ENCODE measurements around the gene CCDC137.

The CCDC137 gene

DNA sequence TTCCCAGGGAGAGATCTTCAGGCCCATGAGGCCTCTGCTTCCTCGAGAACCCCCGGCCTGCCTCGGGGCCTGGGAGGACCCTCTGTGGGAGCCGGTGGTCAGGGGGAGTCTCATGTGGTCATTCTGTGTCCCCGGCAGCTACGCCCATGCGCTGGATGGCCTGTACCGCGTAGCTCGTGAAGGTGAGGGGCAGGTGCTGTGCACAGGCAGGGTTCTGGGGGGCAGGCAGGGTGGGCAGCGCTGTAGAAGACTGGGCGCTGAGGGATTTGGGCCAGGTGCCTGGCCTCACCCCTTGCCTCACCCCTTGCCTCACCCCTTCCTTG, 50.1 kb downstream of the CCDC137 start:
- DNase-seq (ENCODE audit: low spot score) = no peak

DNA sequence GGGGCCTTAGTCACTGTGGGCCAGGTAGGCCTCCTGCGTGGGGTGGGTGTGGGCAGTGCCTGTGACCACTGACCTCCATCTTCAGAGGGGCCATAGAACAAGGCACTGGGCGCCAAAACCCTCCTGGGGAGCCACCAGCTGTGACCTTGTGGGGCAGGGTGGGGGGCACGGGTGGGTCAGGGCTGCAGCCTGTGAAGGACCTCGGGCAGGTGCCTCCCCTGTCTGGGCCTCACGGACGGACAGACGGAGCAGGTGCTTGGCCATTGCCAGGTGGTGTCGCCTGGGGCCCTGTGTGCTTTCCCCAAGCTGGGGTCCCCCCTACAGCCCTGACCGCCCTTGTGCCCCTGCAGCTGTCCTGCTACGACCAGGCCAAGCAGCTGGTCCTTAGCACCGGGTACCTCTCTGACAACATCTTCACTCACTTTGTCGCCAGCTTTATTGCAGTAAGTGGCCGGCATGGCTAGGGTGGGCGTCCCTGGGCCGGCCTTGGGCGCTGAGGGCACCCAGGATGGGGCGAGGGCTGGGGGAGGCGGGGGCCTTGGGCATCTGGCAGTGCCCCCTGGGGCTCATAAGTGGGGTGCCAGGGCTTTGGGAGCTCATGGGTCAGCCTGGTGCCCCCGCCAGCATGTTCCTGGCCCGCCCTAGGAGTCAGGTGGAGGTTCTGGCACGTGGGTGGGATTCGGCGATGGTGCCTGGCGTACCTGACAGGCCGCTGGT, 50.7 kb downstream of the CCDC137 start:
- DNase-seq (ENCODE audit: low spot score) = no peak

DNA sequence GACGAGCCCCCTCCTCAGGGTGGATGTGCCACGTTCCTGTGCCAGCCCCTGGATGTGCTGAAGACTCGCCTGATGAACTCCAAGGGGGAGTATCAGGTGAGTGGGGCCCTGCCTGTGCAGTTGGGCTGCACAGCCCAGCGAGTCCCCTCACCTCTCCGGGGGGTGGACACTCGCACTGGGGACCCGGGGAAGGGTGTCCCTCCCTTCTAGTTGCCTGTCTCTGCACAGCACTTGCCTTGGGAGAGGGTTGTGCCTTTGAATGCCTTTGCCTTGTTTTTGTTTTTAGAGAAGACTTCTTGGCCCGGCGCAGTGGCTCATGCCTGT, 51.2 kb downstream of the CCDC137 start:
- no peak for DNase-seq (ENCODE audit: low spot score)

DNA sequence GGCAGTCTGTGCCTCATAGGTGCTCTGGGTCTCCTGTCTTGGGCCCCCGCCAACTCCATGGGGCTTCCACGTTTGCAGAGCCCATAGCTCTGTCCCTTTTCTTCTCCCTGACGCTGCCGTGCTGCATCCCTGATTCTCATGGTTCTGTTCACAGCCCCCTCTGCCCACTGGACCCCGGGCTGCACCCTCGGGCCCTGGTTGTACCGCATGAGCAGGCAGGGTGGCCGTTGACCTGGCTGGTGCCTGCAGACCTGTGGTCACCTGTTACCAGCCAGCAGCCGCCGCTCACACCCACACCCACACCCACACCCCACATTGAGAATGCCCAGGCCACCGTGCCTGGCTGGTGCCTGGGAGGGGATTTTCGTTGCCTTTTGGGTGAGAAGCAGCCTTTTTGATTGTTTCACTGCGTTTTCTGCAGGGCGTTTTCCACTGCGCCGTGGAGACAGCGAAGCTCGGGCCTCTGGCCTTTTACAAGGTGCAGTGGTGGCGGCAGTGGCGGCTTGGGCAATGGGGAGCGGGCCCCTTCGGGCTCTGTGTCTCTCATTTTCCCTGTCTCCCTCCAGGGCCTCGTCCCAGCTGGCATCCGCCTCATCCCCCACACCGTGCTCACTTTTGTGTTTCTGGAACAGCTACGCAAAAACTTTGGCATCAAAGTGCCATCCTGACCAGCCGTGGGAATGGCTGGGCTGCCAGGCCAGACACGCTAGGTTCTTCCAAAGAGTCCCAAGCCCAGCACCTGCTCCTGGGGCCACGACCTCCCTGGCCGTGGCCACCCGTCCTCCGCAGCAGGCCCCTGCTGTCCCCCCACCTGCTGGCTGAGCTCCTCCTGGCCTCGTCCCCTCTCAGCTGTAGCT, 53.1 kb downstream of the CCDC137 start:
- DNase-seq (ENCODE audit: low spot score) = no peak

DNA sequence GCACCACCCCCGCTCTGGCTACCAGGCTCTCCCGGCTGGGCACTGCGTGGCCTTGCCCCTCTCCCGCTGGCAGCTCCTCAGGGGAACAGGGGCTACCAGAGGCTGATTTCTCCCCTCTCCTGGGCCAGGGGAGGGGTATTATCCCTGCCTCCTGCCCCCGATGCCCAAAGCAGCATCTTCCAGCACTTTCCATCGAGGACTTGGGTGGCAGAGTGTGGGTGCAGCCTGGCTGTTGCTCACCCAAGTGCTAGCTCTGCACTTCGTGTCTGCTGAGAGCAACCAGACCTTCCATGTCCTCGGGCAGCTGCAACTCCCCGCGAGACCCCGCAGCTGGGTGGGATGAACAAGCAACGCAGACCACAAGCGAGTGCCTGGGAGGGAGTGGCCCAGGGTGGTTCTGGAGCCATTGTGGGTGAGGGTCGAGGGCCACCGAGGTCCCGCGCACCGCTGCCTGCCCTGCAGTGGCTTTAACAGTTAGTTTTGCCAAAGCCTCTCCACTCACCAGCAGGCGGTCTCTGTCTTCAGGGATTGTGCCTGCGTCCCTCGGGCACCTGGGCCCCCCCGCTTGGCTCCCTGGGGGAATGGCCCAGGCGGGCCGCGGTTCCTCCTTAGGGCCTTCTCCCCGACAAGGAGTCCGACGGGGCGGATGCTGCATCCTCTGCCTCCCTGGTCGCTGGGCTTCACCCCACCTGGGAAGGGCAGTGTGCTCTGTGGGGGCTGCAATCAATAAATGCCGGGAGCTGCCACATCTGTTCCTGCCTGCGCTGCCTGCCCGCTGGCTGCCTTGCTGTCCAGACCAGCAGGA, 53.9 kb downstream of the CCDC137 start:
- no peak for DNase-seq (ENCODE audit: low spot score)

DNA sequence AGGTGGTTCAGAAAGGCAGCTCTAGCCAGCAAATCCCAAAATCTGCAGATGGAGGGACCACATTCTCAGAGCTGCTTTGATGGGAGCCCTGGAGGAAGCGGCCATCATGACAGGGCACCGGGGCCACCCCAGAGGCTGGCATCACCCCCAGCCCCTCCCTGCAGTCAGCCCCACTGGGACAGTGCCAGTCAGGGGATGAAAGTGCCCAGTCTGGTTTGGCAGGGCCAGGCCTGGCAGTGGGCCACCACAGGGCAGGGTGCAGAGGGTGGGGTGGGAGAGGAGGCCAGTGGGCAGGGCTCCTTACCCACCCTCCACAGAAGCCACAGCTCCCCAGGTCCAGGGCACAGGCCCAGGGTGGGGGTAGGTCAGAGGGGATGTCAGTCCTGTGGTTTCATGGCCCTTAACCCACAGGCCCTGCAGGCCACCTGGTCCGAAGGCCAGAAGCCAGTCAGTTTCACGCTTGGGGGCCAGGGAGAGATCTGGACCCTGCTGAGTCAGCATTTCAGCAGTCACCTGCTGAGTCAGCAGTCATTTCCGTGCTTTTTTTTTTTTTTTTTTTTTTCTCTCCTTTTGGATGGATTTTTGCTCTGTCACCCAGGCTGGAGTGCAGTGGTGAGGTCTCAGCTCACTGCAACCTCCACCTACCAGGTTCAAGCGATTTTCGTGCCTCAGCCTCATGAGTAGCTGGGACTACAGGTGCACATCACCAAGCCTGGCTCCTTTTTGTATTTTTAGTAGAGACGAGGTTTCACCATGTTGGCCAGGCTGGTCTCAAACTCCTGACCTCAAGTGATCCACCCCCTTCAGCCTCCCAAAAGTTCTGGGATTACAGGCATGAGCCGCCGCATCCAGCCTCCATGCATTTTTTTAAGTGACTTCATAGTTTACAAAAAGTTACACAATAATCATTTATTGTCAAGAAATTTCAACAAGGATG, 55.9 kb downstream of the CCDC137 start:
- no peak for DNase-seq (ENCODE audit: low spot score)
